ENCODE measurements around the gene B4GALT3.
A peak's percentile ranks its signal among the peaks of the same experiment; 100 is the strongest.

The B4GALT3 gene

GRCh38 chr1:161172349-161172748, 5.0 kb downstream of the B4GALT3 start:
- WGBS (ENCODE audit: insufficient coverage, insufficient read length): no CpG with 5 or more reads among the region's 1 CpG

GRCh38 chr1:161171696-161172095, 5.6 kb downstream of the B4GALT3 start:
- Histone ChIP-seq H3K4me3 (ENCODE audit: low read length) (no peak overlapping the region), H3K9me3 (ENCODE audit: control insufficient read depth, insufficient read depth, low read length) (no peaks in the 10 kb centered on the region), H3K27ac (ENCODE audit: low read length) (no peak overlapping the region), H3K4me1 (ENCODE audit: control insufficient read depth, insufficient read depth, low read length) (peaks cover 1% of the 10 kb centered on the region; the same call in 1 of the 2 replicates), H3K36me3 (ENCODE audit: control insufficient read depth, insufficient read depth, low read length) (peaks cover 18% of the 10 kb centered on the region), H3K27me3 (ENCODE audit: control insufficient read depth, insufficient read depth, low read length) (no peaks in the 10 kb centered on the region)
- no CpG with 5 or more reads among the region's 12 CpGs for WGBS (ENCODE audit: insufficient coverage, insufficient read length)
- DNase-seq (ENCODE audit: low read depth, low spot score): no peak

More at GRCh38 chr1:161172349-161172748, 5.0 kb downstream of the B4GALT3 start:
- peaks cover 18% of the 10 kb centered on the region for H3K36me3 ChIP-seq (ENCODE audit: control insufficient read depth, insufficient read depth, low read length)
- no peak overlapping the region for H3K27ac ChIP-seq (ENCODE audit: low read length)
- H3K4me1 ChIP-seq (ENCODE audit: control insufficient read depth, insufficient read depth, low read length): peaks cover 1% of the 10 kb centered on the region; the same call in 1 of the 2 replicates
- DNase-seq (ENCODE audit: low read depth, low spot score): no peak
- H3K4me3 ChIP-seq (ENCODE audit: low read length): no peak overlapping the region
- no peaks in the 10 kb centered on the region for H3K27me3 ChIP-seq (ENCODE audit: control insufficient read depth, insufficient read depth, low read length)
- no peaks in the 10 kb centered on the region for H3K9me3 ChIP-seq (ENCODE audit: control insufficient read depth, insufficient read depth, low read length)

GRCh38 chr1:161171191-161171590, 6.1 kb downstream of the B4GALT3 start:
- Histone ChIP-seq H3K9me3 (ENCODE audit: control insufficient read depth, insufficient read depth, low read length) (no peaks in the 10 kb centered on the region), H3K4me3 (ENCODE audit: low read length) (no peak overlapping the region), H3K27ac (ENCODE audit: low read length) (no peak overlapping the region), H3K27me3 (ENCODE audit: control insufficient read depth, insufficient read depth, low read length) (no peaks in the 10 kb centered on the region), H3K36me3 (ENCODE audit: control insufficient read depth, insufficient read depth, low read length) (peaks cover 18% of the 10 kb centered on the region), H3K4me1 (ENCODE audit: control insufficient read depth, insufficient read depth, low read length) (no peaks in the 10 kb centered on the region)
- no peak for DNase-seq (ENCODE audit: low read depth, low spot score)
- WGBS (ENCODE audit: insufficient coverage, insufficient read length): no CpG with 5 or more reads among the region's 5 CpGs

- Histone ChIP-seq H3K27ac (ENCODE audit: low read length) (no peak overlapping the region), H3K36me3 (ENCODE audit: control insufficient read depth, insufficient read depth, low read length) (peaks cover 18% of the 10 kb centered on the region), H3K9me3 (ENCODE audit: control insufficient read depth, insufficient read depth, low read length) (no peaks in the 10 kb centered on the region), H3K4me1 (ENCODE audit: control insufficient read depth, insufficient read depth, low read length) (no peaks in the 10 kb centered on the region), H3K27me3 (ENCODE audit: control insufficient read depth, insufficient read depth, low read length) (no peaks in the 10 kb centered on the region), H3K4me3 (ENCODE audit: low read length) (no peak overlapping the region)
- no CpG with 5 or more reads among the region's 9 CpGs for WGBS (ENCODE audit: insufficient coverage, insufficient read length)
- no peak for DNase-seq (ENCODE audit: low read depth, low spot score)
Measured at GRCh38 chr1:161168906-161169305, 8.4 kb downstream of the B4GALT3 start.

GRCh38 chr1:161166669-161167548, 10.4 kb downstream of the B4GALT3 start:
- Histone ChIP-seq H3K4me1 (ENCODE audit: control insufficient read depth, insufficient read depth, low read length) (no peaks in the 10 kb centered on the region), H3K27ac (ENCODE audit: low read length) (no peak overlapping the region), H3K27me3 (ENCODE audit: control insufficient read depth, insufficient read depth, low read length) (no peaks in the 10 kb centered on the region), H3K9me3 (ENCODE audit: control insufficient read depth, insufficient read depth, low read length) (no peaks in the 10 kb centered on the region), H3K4me3 (ENCODE audit: low read length) (peak overlapping the region; percentile 72), H3K36me3 (ENCODE audit: control insufficient read depth, insufficient read depth, low read length) (peaks cover 12% of the 10 kb centered on the region)
- no peak for DNase-seq (ENCODE audit: low read depth, low spot score)
- WGBS (ENCODE audit: insufficient coverage, insufficient read length): no CpG with 5 or more reads among the region's 33 CpGs

GRCh38 chr1:161165742-161166668, 11.3 kb downstream of the B4GALT3 start, which contains the start of gene PPOX:
Gene PPOX, plus strand, starts transcription at chr1:161166426. Its CDS starts 422 bp downstream, at chr1:161166848.
- no peaks in the 10 kb centered on the region for H3K9me3 ChIP-seq (ENCODE audit: control insufficient read depth, insufficient read depth, low read length)
- H3K4me1 ChIP-seq (ENCODE audit: control insufficient read depth, insufficient read depth, low read length): no peaks in the 10 kb centered on the region
- no peak within 1 kb of the TSS for H3K27ac ChIP-seq (ENCODE audit: low read length)
- H3K36me3 ChIP-seq (ENCODE audit: control insufficient read depth, insufficient read depth, low read length): 0 out of 2 replicates have a peak, but pooled peaks cover 7% of the 10 kb centered on the region
- no peaks in the 10 kb centered on the region for H3K27me3 ChIP-seq (ENCODE audit: control insufficient read depth, insufficient read depth, low read length)
- WGBS (ENCODE audit: insufficient coverage, insufficient read length): no CpG with 5 or more reads among the region's 54 CpGs
- peak within 1 kb of the TSS; percentile 72 for H3K4me3 ChIP-seq (ENCODE audit: low read length)
- DNase-seq (ENCODE audit: low read depth, low spot score): peak; percentile 96

GRCh38 chr1:161164901-161165610, 12.3 kb downstream of the B4GALT3 start:
- Histone ChIP-seq H3K27ac (ENCODE audit: low read length) (no peak overlapping the region), H3K27me3 (ENCODE audit: control insufficient read depth, insufficient read depth, low read length) (no peaks in the 10 kb centered on the region), H3K4me1 (ENCODE audit: control insufficient read depth, insufficient read depth, low read length) (no peaks in the 10 kb centered on the region), H3K9me3 (ENCODE audit: control insufficient read depth, insufficient read depth, low read length) (no peaks in the 10 kb centered on the region), H3K36me3 (ENCODE audit: control insufficient read depth, insufficient read depth, low read length) (no peaks in the 10 kb centered on the region), H3K4me3 (ENCODE audit: low read length) (no peak overlapping the region)
- no peak for DNase-seq (ENCODE audit: low read depth, low spot score)
- no CpG with 5 or more reads among the region's 14 CpGs for WGBS (ENCODE audit: insufficient coverage, insufficient read length)

GRCh38 chr1:161163793-161164192, 13.5 kb downstream of the B4GALT3 start:
- WGBS (ENCODE audit: insufficient coverage, insufficient read length): no CpG with 5 or more reads among the region's 5 CpGs
- no peak overlapping the region for H3K4me3 ChIP-seq (ENCODE audit: low read length)
- H3K27me3 ChIP-seq (ENCODE audit: control insufficient read depth, insufficient read depth, low read length): no peaks in the 10 kb centered on the region

GRCh38 chr1:161162806-161163205, 14.5 kb downstream of the B4GALT3 start:
- H3K36me3 ChIP-seq (ENCODE audit: control insufficient read depth, insufficient read depth, low read length): no peaks in the 10 kb centered on the region
- no peaks in the 10 kb centered on the region for H3K27me3 ChIP-seq (ENCODE audit: control insufficient read depth, insufficient read depth, low read length)
- no peak overlapping the region for H3K27ac ChIP-seq (ENCODE audit: low read length)
- no CpG with 5 or more reads among the region's 10 CpGs for WGBS (ENCODE audit: insufficient coverage, insufficient read length)
- no peak for DNase-seq (ENCODE audit: low read depth, low spot score)
- H3K9me3 ChIP-seq (ENCODE audit: control insufficient read depth, insufficient read depth, low read length): no peaks in the 10 kb centered on the region
- no peak overlapping the region for H3K4me3 ChIP-seq (ENCODE audit: low read length)
- no peaks in the 10 kb centered on the region for H3K4me1 ChIP-seq (ENCODE audit: control insufficient read depth, insufficient read depth, low read length)

More at GRCh38 chr1:161163793-161164192, 13.5 kb downstream of the B4GALT3 start:
- H3K36me3 ChIP-seq (ENCODE audit: control insufficient read depth, insufficient read depth, low read length): no peaks in the 10 kb centered on the region
- no peaks in the 10 kb centered on the region for H3K4me1 ChIP-seq (ENCODE audit: control insufficient read depth, insufficient read depth, low read length)
- no peaks in the 10 kb centered on the region for H3K9me3 ChIP-seq (ENCODE audit: control insufficient read depth, insufficient read depth, low read length)
- no peak overlapping the region for H3K27ac ChIP-seq (ENCODE audit: low read length)
- no peak for DNase-seq (ENCODE audit: low read depth, low spot score)

GRCh38 chr1:161162052-161162451, 15.3 kb downstream of the B4GALT3 start:
- Histone ChIP-seq H3K4me1 (ENCODE audit: control insufficient read depth, insufficient read depth, low read length) (no peaks in the 10 kb centered on the region), H3K27me3 (ENCODE audit: control insufficient read depth, insufficient read depth, low read length) (no peaks in the 10 kb centered on the region), H3K27ac (ENCODE audit: low read length) (no peak overlapping the region), H3K36me3 (ENCODE audit: control insufficient read depth, insufficient read depth, low read length) (peaks cover under 1% of the 10 kb centered on the region; the same call in 1 of the 2 replicates), H3K9me3 (ENCODE audit: control insufficient read depth, insufficient read depth, low read length) (no peaks in the 10 kb centered on the region), H3K4me3 (ENCODE audit: low read length) (no peak overlapping the region)
- WGBS (ENCODE audit: insufficient coverage, insufficient read length): no CpG with 5 or more reads among the region's 7 CpGs
- DNase-seq (ENCODE audit: low read depth, low spot score): no peak
